ENCODE results near the gene RIMS1. TPM values are rescaled to one million over a fixed set of nuclear protein-coding genes. Genes with fewer than 3 reads are reported as not detected.

RIMS1 gene
- total and polyA plus RNA-seq, 12 donors, result 0.06 to 9.2 (median 1.5) TPM; not detected in 2

- no peak for TF ChIP-seq POLR2A (IDR thresholded peaks at IDR 0.05)
- TF ChIP-seq CTCF (IDR thresholded peaks at IDR 0.05), result no peak
- Histone ChIP-seq H3K36me3 (replicated peaks in 1 of 2) (no peaks in the 10 kb centered on the region), H3K27ac (no peak overlapping the region), H3K4me3 (no peak overlapping the region), H3K9me3 (replicated peaks in 1 of 3) (no peaks in the 10 kb centered on the region), H3K27me3 (no peaks in the 10 kb centered on the region), H3K4me1 (replicated peaks in 1 of 2) (no peaks in the 10 kb centered on the region)
- intact Hi-C loops (cut with DNase I), result no loop called here
- WGBS, 4 donors, result 80 to 87% (median 82%) methylated on average over 1 of the region's 1 CpG
- no peak for DNase-seq
Observed at GRCh38 chr6:72248621-72249020, 362.3 kb downstream of the RIMS1 start.

- DNase-seq, result no peak
- H3K27ac ChIP-seq, result no peak overlapping the region
- H3K4me1 ChIP-seq (replicated peaks in 1 of 2), result no peaks in the 10 kb centered on the region
- 77 to 89% (median 84%) methylated on average over 3 of the region's 3 CpGs for WGBS, 4 donors
- H3K36me3 ChIP-seq (replicated peaks in 1 of 2), result no peaks in the 10 kb centered on the region
- no peak for TF ChIP-seq POLR2A (IDR thresholded peaks at IDR 0.05)
- TF ChIP-seq CTCF (IDR thresholded peaks at IDR 0.05), result no peak
- H3K4me3 ChIP-seq, result no peak overlapping the region
- intact Hi-C loops (cut with DNase I), result no loop called here
- no peaks in the 10 kb centered on the region for H3K27me3 ChIP-seq
- H3K9me3 ChIP-seq (replicated peaks in 1 of 3), result no peaks in the 10 kb centered on the region
Observed at GRCh38 chr6:72250664-72251063, 364.3 kb downstream of the RIMS1 start.

GRCh38 chr6:72260489-72260888 is 374.1 kb downstream of the RIMS1 start:
- Histone ChIP-seq H3K27me3 (no peaks in the 10 kb centered on the region), H3K4me3 (no peak overlapping the region), H3K4me1 (replicated peaks in 1 of 2) (no peaks in the 10 kb centered on the region), H3K27ac (no peak overlapping the region), H3K36me3 (replicated peaks in 1 of 2) (no peaks in the 10 kb centered on the region), H3K9me3 (replicated peaks in 1 of 3) (no peaks in the 10 kb centered on the region)
- intact Hi-C loops (cut with DNase I), result no loop called here
- WGBS, 4 donors, result 36 to 45% (median 38%) methylated on average over 3 of the region's 3 CpGs
- no peak for DNase-seq
- no peak for TF ChIP-seq POLR2A (IDR thresholded peaks at IDR 0.05)
- TF ChIP-seq CTCF (IDR thresholded peaks at IDR 0.05), result no peak

- Histone ChIP-seq H3K4me3 (no peak overlapping the region), H3K9me3 (replicated peaks in 1 of 3) (no peaks in the 10 kb centered on the region), H3K36me3 (replicated peaks in 1 of 2) (no peaks in the 10 kb centered on the region), H3K4me1 (replicated peaks in 1 of 2) (no peaks in the 10 kb centered on the region), H3K27ac (no peak overlapping the region), H3K27me3 (no peaks in the 10 kb centered on the region)
- intact Hi-C loops (cut with DNase I), result no loop called here
- no peak for DNase-seq
- 60 to 69% (median 64%) methylated on average over 3 of the region's 3 CpGs for WGBS, 4 donors
- TF ChIP-seq POLR2A (IDR thresholded peaks at IDR 0.05) (no peak), CTCF (IDR thresholded peaks at IDR 0.05) (no peak)
Observed at GRCh38 chr6:72261554-72261953, 375.2 kb downstream of the RIMS1 start.

All from adrenal gland (tissue), 12 donors.